ENCODE measurements around the gene PCCA.
"Not testable (repeated sequence)": the region's sequence is repeated elsewhere in the genome, so short reads cannot be mapped to it uniquely, and the experiment has no call there.

DNA sequence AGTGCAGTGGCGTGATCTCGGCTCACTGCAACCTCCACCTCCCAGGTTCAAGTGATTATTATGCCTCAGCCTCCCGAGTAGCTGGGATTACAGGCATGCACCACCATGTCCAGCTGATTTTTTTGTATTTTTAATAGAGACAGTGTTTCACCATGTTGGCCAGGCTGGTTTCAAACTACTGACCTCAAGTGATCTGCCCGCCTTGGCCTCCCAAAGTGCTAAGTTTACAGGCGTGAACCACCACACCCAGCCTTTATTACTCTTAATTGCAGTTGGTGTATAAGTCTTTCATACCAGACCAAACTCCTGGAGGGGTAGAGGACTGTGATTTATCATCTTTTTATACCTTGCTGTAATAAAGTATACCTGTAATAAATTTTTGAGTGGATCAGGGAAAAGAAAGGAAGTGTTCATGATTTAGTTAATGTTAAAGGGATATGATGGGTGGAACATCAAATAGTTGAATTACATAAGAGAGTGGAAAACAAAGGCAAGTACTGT, 52.6 kb downstream of the PCCA start:
- TF ChIP-seq, protein P1, sequence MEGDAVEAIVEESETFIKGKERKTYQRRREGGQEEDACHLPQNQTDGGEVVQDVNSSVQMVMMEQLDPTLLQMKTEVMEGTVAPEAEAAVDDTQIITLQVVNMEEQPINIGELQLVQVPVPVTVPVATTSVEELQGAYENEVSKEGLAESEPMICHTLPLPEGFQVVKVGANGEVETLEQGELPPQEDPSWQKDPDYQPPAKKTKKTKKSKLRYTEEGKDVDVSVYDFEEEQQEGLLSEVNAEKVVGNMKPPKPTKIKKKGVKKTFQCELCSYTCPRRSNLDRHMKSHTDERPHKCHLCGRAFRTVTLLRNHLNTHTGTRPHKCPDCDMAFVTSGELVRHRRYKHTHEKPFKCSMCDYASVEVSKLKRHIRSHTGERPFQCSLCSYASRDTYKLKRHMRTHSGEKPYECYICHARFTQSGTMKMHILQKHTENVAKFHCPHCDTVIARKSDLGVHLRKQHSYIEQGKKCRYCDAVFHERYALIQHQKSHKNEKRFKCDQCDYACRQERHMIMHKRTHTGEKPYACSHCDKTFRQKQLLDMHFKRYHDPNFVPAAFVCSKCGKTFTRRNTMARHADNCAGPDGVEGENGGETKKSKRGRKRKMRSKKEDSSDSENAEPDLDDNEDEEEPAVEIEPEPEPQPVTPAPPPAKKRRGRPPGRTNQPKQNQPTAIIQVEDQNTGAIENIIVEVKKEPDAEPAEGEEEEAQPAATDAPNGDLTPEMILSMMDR (IDR thresholded peaks at IDR 0.05), result not testable (repeated sequence)
- TF ChIP-seq EZH2 (IDR thresholded peaks at IDR 0.05; ENCODE audit: borderline replicate concordance, insufficient read depth, low read depth, low read length, poor library complexity, severe bottlenecking), result not testable (repeated sequence)
